ENCODE measurements around the gene ADAM19.

- TF ChIP-seq, protein P1, sequence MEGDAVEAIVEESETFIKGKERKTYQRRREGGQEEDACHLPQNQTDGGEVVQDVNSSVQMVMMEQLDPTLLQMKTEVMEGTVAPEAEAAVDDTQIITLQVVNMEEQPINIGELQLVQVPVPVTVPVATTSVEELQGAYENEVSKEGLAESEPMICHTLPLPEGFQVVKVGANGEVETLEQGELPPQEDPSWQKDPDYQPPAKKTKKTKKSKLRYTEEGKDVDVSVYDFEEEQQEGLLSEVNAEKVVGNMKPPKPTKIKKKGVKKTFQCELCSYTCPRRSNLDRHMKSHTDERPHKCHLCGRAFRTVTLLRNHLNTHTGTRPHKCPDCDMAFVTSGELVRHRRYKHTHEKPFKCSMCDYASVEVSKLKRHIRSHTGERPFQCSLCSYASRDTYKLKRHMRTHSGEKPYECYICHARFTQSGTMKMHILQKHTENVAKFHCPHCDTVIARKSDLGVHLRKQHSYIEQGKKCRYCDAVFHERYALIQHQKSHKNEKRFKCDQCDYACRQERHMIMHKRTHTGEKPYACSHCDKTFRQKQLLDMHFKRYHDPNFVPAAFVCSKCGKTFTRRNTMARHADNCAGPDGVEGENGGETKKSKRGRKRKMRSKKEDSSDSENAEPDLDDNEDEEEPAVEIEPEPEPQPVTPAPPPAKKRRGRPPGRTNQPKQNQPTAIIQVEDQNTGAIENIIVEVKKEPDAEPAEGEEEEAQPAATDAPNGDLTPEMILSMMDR (IDR thresholded peaks at IDR 0.05): no peak
- TF ChIP-seq POLR2AphosphoS5 (IDR thresholded peaks at IDR 0.05): no peak
Observed at GRCh38 chr5:157510682-157511081, 64.9 kb downstream of the ADAM19 start.
